DLD1 (cell line): ENCODE results near the gene METTL26.

Source experiments
- in situ Hi-C: cut with HindIII; loops from 2 replicates; pipeline ENCODE4 v1.10.0; 2017; ENCODE audit warnings: low sequenced_read_pairs

Gene METTL26

GRCh38 chr16:659618-660017 is 23.5 kb upstream of the METTL26 start:
- in situ Hi-C loops = no loop called here

GRCh38 chr16:658679-659571 is 22.8 kb upstream of the METTL26 start:
- in situ Hi-C loops = no loop called here

- in situ Hi-C loops = no loop called here
Observed at GRCh38 chr16:657487-657886, 21.4 kb upstream of the METTL26 start.

- in situ Hi-C loops = no loop called here
Observed at GRCh38 chr16:654034-654433, 17.9 kb upstream of the METTL26 start.

- in situ Hi-C loops = no loop called here
Observed at GRCh38 chr16:652454-653305, 16.6 kb upstream of the METTL26 start.

- in situ Hi-C loops = no loop called here
Observed at GRCh38 chr16:651844-652243, 15.7 kb upstream of the METTL26 start.

GRCh38 chr16:649631-650030 is 13.5 kb upstream of the METTL26 start:
- in situ Hi-C loops = no loop called here

GRCh38 chr16:648781-649589 is 12.9 kb upstream of the METTL26 start, which contains the start of gene WDR90:
TSS of gene WDR90 (plus strand) at chr16:649365. CDS start at chr16:649417, 52 bp downstream.
- in situ Hi-C loops = no loop called here

GRCh38 chr16:648071-648780 is 12.1 kb upstream of the METTL26 start:
- in situ Hi-C loops = no loop called here

GRCh38 chr16:647173-647902 is 11.2 kb upstream of the METTL26 start:
- in situ Hi-C loops = no loop called here

GRCh38 chr16:646679-647172 is 10.6 kb upstream of the METTL26 start:
- in situ Hi-C loops = no loop called here

GRCh38 chr16:645852-646678 is 10.0 kb upstream of the METTL26 start:
- in situ Hi-C loops = no loop called here

- in situ Hi-C loops = no loop called here
Observed at GRCh38 chr16:644556-644955, 8.5 kb upstream of the METTL26 start.

- in situ Hi-C loops = no loop called here
Observed at GRCh38 chr16:643050-643368, 6.9 kb upstream of the METTL26 start.

GRCh38 chr16:642189-643049 is 6.3 kb upstream of the METTL26 start:
- in situ Hi-C loops = no loop called here

GRCh38 chr16:641326-642188 is 5.5 kb upstream of the METTL26 start, which contains the start of gene MCRIP2:
TSS of gene MCRIP2 (plus strand) at chr16:641828. CDS start at chr16:641992, 164 bp downstream.
- in situ Hi-C loops = no loop called here

GRCh38 chr16:640614-641013 is 4.5 kb upstream of the METTL26 start:
- in situ Hi-C loops = no loop called here
